Activated T-cell treated with anti-CD3 and anti-CD28 coated beads, Interleukin-2, amount 50 U/mL, for 72 hours (primary cell): Measurements from ENCODE around the gene MRPL10. TPM values are rescaled to one million over a fixed set of nuclear protein-coding genes. Genes with fewer than 3 reads are reported as not detected.

Source experiments
- ATAC-seq, 2 donors: fragments of 150-1000 bp; cut with Tn5 transposase; replicated peaks in 1 of 2; 2 replicates each; pipeline ENCODE4 v1.10.0; 2021; ENCODE audit warnings: moderate library complexity in 2 of 2, mild to moderate bottlenecking in 1 of 2
- DNase-seq, 2 donors: peaks; one replicate each; pipeline ENCODE4 v3.0.0; 2021 to 2022; ENCODE audit warnings: mixed read lengths in 1 of 2
- H3K27ac Mint-ChIP-seq: one replicate; pipeline ENCODE4 v1.8.0; 2022; ENCODE audit warnings: mild to moderate bottlenecking, moderate library complexity, mixed read lengths
- H3K27me3 Mint-ChIP-seq: one replicate; pipeline ENCODE4 v1.8.0; 2022; ENCODE audit warnings: low read depth, mixed read lengths
- H3K36me3 Mint-ChIP-seq, 2 donors: one replicate each; pipeline ENCODE4 v1.8.0; 2022; ENCODE audit warnings: mixed read lengths in 2 of 2, mild to moderate bottlenecking in 1 of 2; ENCODE audit not compliant: insufficient read depth in 2 of 2
- H3K4me1 Mint-ChIP-seq: one replicate; pipeline ENCODE4 v1.8.0; 2022; ENCODE audit warnings: low read depth, mixed read lengths
- H3K4me3 Mint-ChIP-seq, 2 donors: one replicate each; pipeline ENCODE4 v1.8.0; 2022; ENCODE audit warnings: mild to moderate bottlenecking in 2 of 2, mixed read lengths in 2 of 2, moderate library complexity in 2 of 2
- H3K9me3 Mint-ChIP-seq, 2 donors: one replicate each; pipeline ENCODE4 v1.8.0; 2022; ENCODE audit warnings: mixed read lengths in 2 of 2
- total RNA-seq, 2 donors: library from RNA; stranded (reverse); gene quantifications; one replicate each; pipeline ENCODE4 v1.2.3, GENCODE V29; 2022

The MRPL10 gene
- total RNA-seq, 2 donors from 2014 or later: 81.7 to 83.5 TPM

DNA sequence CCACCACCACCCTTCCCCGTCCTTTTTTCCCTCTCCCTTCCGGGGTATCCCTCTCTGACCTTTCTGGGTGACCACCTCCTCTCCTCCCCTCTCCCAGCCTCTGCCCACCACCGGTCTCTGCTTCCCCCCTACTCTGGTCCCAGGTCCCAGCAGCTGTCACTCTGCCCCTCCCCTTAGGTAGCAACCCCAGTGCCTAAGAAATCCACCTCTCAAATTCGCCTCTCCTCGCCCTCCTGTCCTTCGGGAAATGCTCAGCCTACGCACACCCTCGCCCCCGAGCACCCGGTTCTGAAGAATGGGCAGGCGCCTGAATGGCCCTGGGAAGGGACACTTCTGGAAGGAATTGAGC is 20.4 kb upstream of the MRPL10 start:
- Mint-ChIP-seq H3K4me1 (peaks cover 28% of the 10 kb centered on the region), H3K4me3 (peak overlapping the region; percentile 64 to 75), H3K27me3 (peaks cover 89% of the 10 kb centered on the region), H3K36me3 (no peaks in the 10 kb centered on the region), H3K9me3 (no peaks in the 10 kb centered on the region), H3K27ac (no peak overlapping the region)
- DNase-seq (no peak), ATAC-seq (no peak)

DNA sequence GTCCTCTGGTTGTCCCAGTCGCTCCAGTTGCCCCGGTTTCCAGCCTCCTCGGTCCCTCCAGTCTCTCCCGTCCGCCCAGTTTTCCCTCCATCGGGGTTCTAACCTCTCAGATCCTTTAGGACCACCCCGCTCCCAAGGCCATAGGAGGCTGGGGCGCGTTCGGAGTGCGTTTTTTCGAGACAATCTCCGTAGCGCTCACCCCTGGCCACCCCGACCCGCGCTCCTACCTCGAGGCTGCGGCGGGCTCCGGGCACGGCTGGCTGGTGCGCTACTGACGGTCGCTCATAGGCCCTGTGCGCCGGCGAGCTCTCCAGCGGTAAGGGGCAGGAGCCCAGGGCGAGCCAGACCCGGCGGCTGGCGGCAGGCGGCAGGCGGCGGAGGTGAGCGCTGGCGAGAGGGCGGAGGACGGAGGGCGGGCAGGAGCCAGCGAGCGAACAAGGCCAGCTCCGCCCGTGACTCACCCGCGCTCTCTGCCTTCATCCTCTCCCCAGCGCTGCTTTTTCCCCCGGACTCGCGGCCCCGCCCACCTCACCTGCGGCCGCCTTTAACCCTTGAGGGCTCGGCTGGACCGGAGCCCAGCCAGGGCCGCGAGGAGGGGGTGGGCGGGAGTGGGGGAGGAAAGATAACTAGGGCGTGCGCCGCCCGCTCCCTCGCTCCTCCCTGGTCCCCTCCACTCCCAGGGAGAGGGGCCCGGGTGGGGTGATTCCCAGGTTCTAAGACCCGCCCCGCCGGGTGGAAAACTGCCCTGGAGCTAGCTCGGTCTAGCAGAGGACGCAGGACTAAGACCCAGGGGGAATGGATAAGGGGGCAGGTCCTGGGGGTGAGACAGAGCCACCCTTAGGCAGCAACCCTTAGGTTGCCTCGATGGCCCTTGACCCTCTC is 19.6 kb upstream of the MRPL10 start, which contains the start of gene SP6:
SP6 (minus strand) TSS at position 472 of the 882 bp plus-strand sequence. CDS start 2,734 bp downstream, outside the sequence.
- peaks cover 29% of the 10 kb centered on the region for H3K4me1 Mint-ChIP-seq
- DNase-seq: peak; percentile 78 to 84
- H3K36me3 Mint-ChIP-seq: no peaks in the 10 kb centered on the region
- no peak within 1 kb of the TSS for H3K27ac Mint-ChIP-seq
- peak; percentile 91 to 94 for ATAC-seq
- H3K27me3 Mint-ChIP-seq: peaks cover 89% of the 10 kb centered on the region
- no peaks in the 10 kb centered on the region for H3K9me3 Mint-ChIP-seq
- H3K4me3 Mint-ChIP-seq: peak within 1 kb of the TSS; percentile 77

DNA sequence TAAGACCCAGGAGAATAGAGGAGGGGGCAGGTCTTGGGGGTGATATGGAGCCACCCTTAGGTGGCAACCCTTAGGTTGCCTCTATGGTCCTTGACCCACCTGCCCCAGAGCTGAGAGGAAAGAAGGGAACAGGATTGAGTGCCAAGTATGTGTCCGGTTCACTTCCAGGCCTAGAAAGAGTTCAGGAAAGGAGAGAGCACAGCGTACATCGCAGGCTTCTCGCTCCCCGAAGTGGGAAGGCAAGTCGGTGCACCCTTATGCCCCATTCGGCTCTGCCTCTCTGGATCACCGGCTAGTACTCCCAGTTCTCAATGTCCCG is 19.0 kb upstream of the MRPL10 start:
- no peak for ATAC-seq
- H3K4me1 Mint-ChIP-seq: peaks cover 29% of the 10 kb centered on the region
- H3K27me3 Mint-ChIP-seq: peaks cover 89% of the 10 kb centered on the region
- no peaks in the 10 kb centered on the region for H3K9me3 Mint-ChIP-seq
- peak overlapping the region; percentile 77 for H3K4me3 Mint-ChIP-seq
- H3K36me3 Mint-ChIP-seq: no peaks in the 10 kb centered on the region
- DNase-seq: no peak
- H3K27ac Mint-ChIP-seq: no peak overlapping the region

DNA sequence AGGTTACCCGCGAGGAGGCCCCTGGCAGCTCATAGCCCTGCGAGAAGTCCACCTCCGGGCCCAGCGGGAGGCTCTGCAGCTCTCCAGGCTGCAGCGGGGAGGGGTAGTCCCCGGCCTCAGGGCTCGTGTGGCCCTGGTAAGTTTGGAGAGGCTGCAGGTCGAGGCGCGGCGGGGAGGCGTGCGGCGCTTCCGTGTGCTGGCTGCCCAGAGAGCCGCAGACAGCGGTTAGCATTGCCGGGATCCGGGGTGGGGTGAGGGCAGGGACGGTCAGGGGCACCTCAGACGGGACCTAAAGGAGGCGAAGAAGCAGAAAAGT is 16.8 kb upstream of the MRPL10 start:
- ATAC-seq (no peak), DNase-seq (no peak)
- H3K27ac Mint-ChIP-seq: no peak overlapping the region
- H3K36me3 Mint-ChIP-seq: no peaks in the 10 kb centered on the region
- H3K27me3 Mint-ChIP-seq: peaks cover 81% of the 10 kb centered on the region
- H3K4me3 Mint-ChIP-seq: no peak overlapping the region
- H3K9me3 Mint-ChIP-seq: no peaks in the 10 kb centered on the region
- H3K4me1 Mint-ChIP-seq: peaks cover 31% of the 10 kb centered on the region

DNA sequence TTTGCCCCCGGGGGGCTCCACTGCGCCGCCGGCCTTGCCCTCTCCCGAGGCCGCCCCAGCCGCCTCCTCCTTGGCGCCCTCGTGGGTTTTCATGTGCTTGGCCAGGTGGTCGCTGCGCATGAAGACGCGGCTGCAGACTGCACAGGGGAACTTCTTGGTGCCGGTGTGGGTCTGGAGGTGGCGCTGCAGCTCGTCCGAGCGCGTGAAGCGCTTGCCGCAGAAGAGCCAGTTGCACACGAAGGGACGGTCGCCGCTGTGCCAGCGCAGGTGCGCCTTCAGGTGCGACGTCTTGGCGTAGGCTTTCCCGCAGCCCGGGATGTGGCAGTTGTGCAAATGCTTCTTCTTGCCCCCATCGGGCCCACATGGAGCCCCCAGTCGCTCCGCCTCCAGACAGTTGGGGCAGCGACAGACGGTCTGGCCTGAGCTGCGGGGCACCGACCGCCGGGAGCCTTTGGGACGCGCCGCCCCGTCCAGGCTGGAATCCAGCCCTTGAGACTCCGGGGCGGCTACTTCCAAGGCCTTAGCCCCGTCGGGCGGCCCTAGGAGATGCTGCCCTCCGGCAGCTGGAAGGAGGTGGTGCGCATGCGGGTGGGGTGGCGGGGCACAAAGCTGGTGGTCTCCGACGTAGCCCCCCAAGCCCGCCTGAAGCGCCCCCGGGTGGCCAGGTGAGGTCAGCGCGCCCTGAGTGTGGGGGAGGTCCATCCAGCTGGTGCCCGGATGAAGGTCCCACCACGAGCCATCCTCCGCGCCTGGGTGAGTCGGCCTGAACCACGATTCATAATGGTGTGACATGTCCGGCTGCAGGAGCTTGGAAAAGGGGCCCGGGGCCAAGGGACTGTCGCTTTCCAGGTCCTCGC is 16.2 kb upstream of the MRPL10 start:
- Mint-ChIP-seq H3K4me1 (peaks cover 36% of the 10 kb centered on the region), H3K9me3 (no peaks in the 10 kb centered on the region), H3K4me3 (peak overlapping the region in 1 of 2 donors; percentile 61), H3K27me3 (peaks cover 75% of the 10 kb centered on the region), H3K27ac (no peak overlapping the region), H3K36me3 (no peaks in the 10 kb centered on the region)
- DNase-seq (peak; percentile 51 to 58), ATAC-seq (peak; percentile 39 to 59)

DNA sequence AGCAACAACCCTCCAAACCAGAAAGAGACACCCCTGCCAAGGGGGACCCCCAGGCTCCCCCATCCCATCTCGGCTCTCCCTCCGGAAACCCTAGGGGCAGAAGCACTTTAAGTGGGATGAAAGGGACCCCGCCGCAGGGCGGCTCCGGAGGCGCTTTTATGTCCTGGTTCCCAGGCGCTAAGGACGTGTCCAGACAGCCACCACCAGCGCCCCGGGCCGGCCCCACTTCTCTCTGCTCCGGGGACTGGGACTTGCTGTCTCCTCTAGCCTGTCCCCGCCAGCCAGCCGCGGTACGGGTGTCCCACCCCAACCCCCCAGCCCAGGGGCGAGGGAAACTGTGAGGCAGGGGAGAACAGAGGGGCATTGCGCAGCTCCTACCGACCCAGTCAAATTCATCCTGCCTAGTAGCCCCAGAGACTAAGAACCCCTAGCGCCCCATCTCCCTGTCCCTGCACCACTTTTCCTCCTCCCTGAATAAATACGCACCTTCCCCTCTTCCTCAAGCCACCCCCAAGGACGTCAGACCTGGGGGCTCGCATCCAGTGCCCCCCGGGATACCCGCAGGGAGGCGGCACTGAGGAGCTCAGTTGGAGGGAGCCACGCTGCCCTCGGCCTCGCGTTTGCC is 15.5 kb upstream of the MRPL10 start:
- H3K9me3 Mint-ChIP-seq: no peaks in the 10 kb centered on the region
- H3K36me3 Mint-ChIP-seq: no peaks in the 10 kb centered on the region
- H3K27ac Mint-ChIP-seq: no peak overlapping the region
- H3K4me1 Mint-ChIP-seq: peaks cover 36% of the 10 kb centered on the region
- H3K27me3 Mint-ChIP-seq: peaks cover 68% of the 10 kb centered on the region
- H3K4me3 Mint-ChIP-seq: peak overlapping the region in 1 of 2 donors; percentile 61
- DNase-seq (no peak), ATAC-seq (no peak)

DNA sequence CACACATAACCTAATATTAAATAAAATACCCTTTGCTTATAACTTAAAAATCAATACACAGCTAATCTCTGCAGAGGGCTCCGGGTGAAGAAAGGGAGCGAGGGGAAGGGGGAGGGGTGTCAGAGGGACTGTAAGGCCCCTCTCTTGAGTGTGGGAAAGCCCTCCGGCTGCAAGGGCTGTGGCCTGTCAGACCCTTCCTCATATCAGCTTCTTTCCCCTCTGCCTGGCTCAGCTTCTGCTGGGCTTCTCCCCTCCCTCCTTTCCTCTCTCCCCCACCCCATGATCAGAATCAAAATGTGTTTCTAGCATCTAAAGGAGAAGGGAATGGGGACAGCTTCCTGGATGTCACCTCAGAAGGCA is 14.4 kb upstream of the MRPL10 start:
- peaks cover 37% of the 10 kb centered on the region for H3K4me1 Mint-ChIP-seq
- DNase-seq: no peak
- peaks cover 0 to 1% of the 10 kb centered on the region in 2 donors for H3K36me3 Mint-ChIP-seq
- H3K27me3 Mint-ChIP-seq: peaks cover 62% of the 10 kb centered on the region
- no peak overlapping the region for H3K27ac Mint-ChIP-seq
- no peak overlapping the region for H3K4me3 Mint-ChIP-seq
- no peak for ATAC-seq
- H3K9me3 Mint-ChIP-seq: no peaks in the 10 kb centered on the region

DNA sequence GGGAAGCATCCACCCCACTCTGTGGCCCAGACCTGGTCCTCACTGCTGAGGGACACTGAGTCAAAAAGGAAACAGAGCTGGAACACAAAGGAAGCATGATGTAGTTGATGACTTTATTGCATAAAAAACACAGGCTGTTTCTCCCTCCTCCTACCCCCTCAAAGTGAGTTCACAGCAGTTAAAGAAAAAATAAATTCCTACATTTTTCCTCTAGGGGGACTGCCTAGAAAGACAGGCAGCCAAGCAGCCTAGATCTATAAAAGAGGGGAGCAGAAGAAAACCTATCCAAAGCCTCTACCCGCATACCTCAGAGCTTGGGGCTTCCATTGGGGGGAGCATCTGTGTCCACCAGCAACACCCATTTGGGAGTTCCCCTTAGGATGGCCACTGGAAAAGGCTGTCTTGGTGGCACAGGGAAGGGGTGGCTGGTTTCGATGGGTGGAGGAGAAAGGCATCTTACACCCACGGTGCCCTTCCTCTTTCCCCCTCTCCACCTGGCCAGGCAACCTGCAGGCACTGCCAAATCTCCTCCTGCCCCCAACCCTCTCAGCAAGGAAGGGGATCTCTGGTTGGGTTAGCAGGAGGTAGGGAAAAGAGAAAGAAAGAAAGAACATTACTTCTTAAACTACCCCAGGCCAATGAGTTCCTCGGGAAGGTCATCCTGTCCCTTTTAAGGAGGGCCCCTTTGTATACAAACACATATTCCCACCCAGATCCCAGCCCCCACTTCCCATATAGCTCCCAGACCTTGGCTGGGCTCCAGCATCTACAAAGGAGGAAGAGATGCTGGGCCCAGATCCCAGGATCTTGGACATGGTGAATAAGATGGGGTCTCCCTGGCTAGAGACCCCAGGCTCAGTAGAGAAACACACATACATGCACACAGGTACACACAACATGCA is 13.7 kb upstream of the MRPL10 start:
- Mint-ChIP-seq H3K27ac (no peak overlapping the region), H3K27me3 (peaks cover 56% of the 10 kb centered on the region), H3K9me3 (no peaks in the 10 kb centered on the region), H3K4me3 (no peak overlapping the region), H3K36me3 (peaks cover 0 to 1% of the 10 kb centered on the region in 2 donors), H3K4me1 (peaks cover 37% of the 10 kb centered on the region)
- DNase-seq (no peak), ATAC-seq (no peak)

DNA sequence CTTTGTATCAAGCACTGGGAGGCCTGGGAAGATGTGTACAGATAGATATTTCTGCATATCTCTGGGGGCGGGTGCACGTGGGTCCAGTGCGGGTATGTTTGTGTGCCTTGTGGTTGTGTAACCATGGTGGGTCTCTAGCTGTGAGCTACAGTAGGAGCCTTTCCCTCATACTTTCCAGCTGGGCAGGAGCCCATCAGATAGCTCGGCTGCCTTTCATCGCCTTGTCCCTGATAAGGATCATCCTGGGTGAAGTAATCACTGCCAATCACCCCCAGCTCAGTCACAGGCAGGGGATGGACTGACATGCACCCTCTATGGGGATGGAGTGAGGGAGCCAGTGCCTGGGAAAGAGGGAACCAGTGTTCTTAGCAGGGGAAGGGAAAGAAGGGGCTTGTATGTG is 12.9 kb upstream of the MRPL10 start:
- peaks cover 48% of the 10 kb centered on the region for H3K27me3 Mint-ChIP-seq
- ATAC-seq: no peak
- no peak overlapping the region for H3K4me3 Mint-ChIP-seq
- H3K4me1 Mint-ChIP-seq: peaks cover 44% of the 10 kb centered on the region
- no peak for DNase-seq
- H3K9me3 Mint-ChIP-seq: no peaks in the 10 kb centered on the region
- no peak overlapping the region for H3K27ac Mint-ChIP-seq
- H3K36me3 Mint-ChIP-seq: peaks cover 0 to 1% of the 10 kb centered on the region in 2 donors

DNA sequence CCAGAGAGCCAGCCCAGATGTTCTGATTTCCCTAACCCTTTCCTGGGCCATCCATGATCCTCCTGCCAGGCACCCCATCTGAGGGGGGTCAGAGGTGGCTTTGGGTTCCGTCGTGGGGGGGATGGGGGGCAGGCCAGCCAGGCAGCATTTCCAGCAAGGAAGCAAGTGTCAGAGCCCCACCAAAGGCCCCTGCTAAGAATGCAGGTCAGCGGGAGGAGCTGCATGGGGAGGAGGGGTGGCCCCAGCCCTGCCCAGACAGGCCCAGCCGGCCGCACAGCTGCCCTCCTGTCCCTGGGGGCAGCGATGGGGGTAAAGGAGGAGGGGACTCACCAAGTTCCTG is 12.0 kb upstream of the MRPL10 start:
- no peak for ATAC-seq
- no peak overlapping the region for H3K4me3 Mint-ChIP-seq
- H3K36me3 Mint-ChIP-seq: peaks cover 0 to 1% of the 10 kb centered on the region in 2 donors
- peaks cover 39% of the 10 kb centered on the region for H3K27me3 Mint-ChIP-seq
- peaks cover 45% of the 10 kb centered on the region for H3K4me1 Mint-ChIP-seq
- DNase-seq: no peak
- H3K27ac Mint-ChIP-seq: no peak overlapping the region
- no peaks in the 10 kb centered on the region for H3K9me3 Mint-ChIP-seq

DNA sequence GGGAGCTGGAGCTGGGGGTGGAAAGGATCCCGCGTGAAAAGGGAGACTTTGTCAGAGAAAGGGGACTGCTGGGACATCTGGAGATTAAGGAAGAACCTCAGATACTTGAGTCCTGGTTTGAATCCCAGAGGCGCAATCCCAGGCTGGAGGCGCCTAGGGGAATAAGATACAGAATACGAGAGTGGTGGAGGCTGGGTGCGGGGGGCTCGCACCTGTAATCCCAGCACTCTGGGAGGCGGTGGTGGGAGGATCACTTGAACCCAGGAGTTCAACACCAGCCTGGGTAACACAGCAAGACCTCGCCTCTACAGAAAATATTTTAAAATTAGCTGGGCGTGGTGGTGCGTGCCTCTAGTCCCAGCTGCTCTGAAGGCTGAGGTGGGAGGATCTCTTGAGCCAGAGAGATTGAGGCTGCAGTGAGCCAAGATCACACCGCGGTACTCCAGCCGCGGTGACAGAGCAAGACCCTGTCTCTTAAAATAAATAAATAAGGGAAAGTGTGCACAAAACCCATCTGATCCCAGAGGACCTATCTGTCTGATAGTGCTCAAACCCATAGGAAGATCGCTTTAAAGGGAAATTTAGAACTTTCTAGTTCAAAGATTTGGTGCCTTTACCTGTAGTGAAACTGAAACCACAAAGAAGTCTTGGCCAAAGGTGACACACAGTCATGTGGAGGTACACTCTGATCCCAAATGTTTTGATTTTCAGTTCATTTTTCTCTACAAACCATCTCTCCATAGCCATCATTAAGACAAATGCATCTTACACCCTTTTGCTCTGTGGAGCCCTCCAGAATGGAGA is 10.3 kb upstream of the MRPL10 start:
- Mint-ChIP-seq H3K4me3 (peak overlapping the region; percentile 90 to 99), H3K27ac (peak overlapping the region; percentile 16), H3K4me1 (peaks cover 38% of the 10 kb centered on the region), H3K27me3 (peaks cover 27% of the 10 kb centered on the region), H3K36me3 (peaks cover 0 to 1% of the 10 kb centered on the region in 2 donors), H3K9me3 (no peaks in the 10 kb centered on the region)
- ATAC-seq (no peak), DNase-seq (no peak)
